ENCODE data around the gene HCN1.
"Not testable (repeated sequence)": the region's sequence is repeated elsewhere in the genome, so short reads cannot be mapped to it uniquely, and the experiment has no call there.

Gene HCN1

DNA sequence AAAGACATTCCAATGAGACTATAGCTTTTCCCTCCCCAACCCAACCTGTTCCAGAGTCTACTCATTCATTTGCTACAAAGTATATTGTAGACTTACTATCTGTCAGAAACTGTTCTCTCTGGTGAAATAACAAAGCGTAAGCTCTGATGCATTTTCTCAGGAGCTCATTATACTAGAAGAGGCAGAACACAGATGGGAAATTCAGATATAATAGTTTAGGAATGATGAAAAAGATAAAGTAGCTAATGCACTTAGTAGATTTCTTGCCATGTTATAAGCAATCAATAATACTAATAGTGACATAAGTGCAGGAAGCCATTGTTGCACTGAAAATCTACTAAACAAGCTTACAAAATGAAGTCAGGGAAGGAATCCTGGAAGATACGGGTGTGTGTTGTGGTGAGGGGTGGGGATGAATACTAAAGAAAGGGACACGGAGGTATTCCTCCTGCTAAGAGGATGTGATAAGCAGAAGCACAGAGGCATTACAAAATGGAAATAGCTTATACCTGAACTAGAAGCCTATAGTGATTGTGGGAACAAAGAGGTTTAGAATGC lies 78.2 kb downstream of the HCN1 start:
- DNase-seq (ENCODE audit: low read depth): no peak

DNA sequence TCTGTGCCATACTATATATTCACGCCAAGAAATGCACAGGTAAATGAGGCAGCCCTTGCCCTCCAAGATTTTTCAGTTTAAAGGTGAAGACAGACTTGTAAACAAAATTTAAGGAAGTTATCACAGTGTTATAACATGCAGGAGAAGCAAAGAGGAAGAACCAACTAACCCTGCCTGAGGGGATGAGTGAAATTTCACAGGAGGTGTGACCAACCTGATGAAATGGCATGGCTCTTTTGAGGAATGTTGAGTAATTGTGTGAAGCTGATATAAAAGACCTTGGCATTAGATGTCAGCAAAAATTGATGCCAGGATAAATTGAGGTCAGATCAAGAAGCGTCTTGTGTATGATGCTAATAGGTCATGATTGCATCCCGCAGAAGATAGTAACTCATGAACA lies 86.5 kb downstream of the HCN1 start:
- DNase-seq (ENCODE audit: low read depth): no peak

DNA sequence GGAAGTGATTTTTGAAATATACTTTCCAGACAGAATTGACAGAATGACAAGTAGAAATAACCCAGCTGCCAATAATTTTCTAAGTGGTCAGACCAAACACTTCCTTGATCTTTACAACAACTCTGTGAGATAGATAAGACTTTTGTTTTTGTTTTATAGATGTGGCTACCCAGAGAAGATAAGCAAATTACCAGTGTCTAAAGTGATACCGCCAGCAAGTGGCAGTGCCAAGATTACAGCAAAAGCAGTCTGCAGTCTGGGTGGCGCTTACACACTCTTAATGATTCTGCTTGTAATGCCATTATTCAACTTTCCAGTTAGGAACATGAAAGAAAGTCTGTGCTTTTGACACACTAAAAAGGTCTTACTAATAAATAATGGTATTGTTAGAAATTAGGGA lies 92.1 kb downstream of the HCN1 start:
- no peak for DNase-seq (ENCODE audit: low read depth)

DNA sequence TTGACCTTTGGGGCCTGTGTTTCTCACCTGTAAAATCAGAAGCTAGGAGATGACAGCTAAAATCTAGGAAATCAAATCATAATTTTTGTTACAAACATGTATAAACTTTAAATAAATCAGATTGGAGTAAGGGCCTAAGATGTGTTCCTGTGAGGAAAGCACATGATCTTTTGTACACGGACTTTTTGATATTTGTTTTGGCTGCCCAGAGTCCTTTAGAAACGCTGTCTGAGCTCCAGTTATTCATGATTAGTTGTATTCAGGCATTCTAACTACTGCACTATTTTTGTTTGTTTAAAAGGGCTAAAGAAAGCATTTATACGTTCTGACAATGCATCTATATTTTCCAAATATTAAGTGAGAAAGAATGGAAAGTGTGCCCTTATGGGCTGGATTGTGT lies 94.8 kb downstream of the HCN1 start:
- no peak for DNase-seq (ENCODE audit: low read depth)

DNA sequence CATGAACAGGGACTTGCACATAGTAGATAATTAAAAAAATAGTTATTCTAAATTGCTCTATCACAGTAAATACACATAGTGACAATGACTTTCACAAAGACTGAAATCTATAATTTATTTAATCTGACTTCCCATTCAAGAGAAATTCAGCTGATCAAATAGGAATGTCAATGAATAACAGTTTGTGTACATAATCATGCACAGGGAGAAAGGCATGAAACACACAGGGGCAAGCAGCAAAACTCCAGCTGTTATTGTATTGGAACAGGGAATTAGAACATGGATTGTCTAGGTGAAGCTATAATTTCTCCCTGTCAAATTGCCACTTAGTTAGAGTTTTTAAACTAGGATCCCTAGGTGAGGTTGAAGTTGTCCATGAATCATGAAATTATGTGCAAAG lies 99.9 kb downstream of the HCN1 start:
- no peak for DNase-seq (ENCODE audit: low read depth)

DNA sequence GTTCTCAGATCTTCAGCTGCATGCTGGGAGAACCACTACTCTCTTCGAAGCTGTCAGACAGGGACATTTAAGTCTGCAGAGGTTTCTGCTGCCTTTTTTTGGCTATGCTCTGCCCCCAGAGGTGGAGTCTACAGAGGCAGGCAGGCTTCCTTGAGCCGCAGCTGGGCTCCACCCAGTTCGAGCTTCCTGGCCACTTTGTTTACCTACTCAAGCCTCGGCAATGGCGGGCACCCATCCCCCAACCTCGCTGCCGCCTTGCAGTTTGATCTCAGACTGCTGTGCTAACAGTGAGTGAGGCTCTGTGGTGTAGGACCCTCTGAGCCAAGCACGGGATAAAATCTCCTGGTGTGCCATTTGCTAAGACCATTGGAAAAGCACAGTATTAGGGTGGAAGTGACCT lies 110.2 kb downstream of the HCN1 start:
- not testable (repeated sequence) for DNase-seq (ENCODE audit: low read depth)

DNA sequence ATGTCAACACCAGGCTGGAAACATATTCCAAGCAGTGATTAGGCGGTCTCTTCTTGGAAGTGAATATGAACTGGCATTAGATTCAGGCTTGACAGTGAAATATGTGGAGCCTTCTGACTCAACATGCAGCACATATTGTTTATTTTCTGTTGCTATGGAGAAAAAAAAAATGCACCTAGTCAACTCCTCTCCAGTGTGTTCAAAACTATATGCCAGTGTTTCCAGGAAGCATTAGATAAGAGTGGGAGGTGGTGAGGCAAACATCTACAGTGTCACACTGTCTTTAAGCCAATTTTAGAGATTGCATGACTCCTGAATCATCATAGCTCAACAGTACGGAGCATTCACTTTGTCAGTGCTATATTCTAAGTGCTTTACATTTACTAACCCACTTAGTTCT lies 117.9 kb downstream of the HCN1 start:
- no peak for DNase-seq (ENCODE audit: low read depth)

DNA sequence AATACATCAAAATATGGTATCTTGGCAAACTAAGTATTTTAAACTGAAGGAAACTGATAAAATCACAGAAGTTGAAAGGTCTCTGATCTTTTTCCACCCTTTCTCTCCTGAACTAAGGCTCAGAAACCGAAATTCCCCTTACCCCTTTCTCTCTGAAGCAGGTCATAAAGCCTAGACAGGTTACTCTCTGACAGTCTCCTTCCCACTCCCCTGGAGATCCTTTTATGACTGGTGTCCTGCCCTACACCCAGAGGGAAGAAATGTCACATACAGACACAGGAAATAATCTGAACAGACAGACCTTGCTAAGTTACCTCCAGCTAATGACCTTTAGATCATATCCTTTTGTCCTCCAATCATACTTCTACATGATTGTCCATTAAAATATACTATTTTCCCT lies 127.4 kb downstream of the HCN1 start:
- DNase-seq (ENCODE audit: low read depth): no peak

DNA sequence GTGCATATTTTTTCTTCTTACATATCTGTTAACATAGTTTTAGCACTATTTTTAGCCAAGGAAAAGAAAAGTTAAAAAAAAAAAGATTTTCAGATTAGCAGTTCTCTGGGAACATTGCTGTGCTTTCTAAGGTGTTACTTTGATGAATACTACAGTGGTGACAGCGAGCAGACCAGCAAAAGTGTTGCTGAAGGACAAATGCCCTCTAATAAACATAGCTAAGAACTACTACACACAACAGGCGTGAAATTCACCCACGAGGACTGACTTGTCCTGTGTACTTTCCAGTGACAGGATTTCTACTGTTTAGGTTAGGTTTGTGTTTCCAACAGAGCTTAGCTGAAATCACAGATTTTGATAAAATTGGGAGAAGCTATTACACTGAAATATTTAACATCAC lies 153.8 kb downstream of the HCN1 start:
- DNase-seq (ENCODE audit: low read depth): no peak

DNA sequence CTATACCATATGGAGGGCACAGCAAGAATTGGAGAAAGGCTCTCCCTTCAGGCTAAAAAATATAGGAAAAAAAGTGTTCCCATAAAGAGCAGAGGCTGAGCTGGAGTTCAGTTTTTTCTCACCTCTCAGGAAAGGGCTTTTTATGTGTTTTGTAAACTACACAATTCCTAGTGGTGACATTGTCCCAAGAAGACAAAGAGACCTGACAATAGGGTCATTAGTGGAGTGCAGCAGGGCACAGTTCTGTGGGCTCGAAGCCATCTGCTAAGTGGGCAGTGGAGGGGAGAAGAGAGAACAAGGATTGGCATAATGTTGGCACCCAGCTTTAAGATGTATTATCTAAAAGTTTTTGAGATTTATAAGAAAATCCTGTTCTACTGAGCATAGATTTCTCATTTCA lies 162.5 kb downstream of the HCN1 start:
- DNase-seq (ENCODE audit: low read depth): no peak

DNA sequence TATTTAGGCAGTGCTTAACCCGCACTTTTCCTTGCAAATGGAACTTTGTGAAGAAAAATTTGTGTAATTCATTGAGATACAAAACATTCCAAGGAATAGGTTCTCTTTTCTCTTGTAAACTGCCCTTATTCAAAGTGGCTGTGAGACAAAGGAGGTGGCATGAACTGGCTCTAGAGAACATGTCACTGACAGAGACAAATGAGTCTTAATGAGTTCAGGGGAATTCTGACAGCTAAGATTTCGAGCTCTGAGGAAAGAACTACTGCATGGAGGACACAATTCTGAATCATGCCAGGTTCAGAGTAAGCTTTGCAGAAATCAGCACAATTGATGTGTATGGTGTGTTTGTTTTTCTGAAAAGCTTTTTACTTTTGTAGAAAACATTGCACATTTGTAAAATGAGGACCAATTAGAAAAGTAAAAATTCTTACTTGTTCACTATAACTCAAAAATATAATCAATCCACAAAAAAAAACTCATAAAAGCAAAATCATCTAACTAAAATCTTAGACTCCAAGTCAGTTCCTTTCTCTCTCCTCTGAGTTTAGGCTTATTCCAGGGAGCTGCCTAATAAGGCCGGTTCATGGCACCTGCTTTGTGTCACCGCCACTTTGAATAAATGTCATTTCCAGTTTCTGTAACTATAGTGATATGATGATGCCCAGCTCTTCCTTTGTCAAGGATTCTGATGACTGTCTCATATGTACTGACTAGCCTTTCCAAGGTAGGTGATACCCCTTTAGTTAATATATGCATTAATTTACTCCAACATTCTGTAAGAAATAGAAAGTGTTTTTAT lies 163.2 kb downstream of the HCN1 start:
- no peak for DNase-seq (ENCODE audit: low read depth)

DNA sequence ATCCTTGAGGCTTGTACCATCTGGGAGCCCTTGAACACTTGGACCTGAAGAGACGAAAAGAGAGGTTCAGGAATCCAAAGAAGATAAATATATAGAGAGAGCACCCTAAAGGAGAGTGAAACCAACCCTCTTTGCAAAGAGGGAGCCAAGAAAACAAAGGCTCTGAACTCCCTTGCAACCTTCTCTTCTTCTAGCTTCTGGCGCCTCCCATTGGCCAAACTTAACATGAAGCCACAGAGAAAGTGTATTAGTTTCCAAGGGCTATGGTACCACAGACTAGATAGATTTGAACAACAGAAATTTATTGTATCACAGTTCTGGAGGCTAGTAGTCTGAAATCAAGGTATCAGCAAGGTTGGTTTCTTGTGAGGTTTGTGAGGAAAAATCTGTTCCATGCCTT lies 175.1 kb downstream of the HCN1 start:
- no peak for DNase-seq (ENCODE audit: low read depth)

DNA sequence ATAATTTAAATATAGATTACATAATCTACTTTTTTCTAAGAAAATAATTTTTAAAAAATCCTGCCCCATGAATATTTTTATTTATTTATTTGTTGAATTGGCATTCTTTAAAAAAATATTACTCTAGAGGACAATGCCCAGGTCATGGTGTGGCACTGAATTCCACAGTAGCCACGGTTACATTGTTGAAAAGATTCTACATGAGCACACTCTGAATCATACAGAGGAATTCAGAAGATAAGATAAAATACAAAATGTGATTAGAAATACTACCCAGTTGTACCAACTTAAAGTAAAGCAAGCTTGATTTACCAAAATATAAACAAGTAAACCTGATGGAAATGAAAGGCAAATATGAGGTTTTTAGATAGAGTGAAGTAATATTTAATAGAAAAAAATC lies 183.7 kb downstream of the HCN1 start:
- DNase-seq (ENCODE audit: low read depth): no peak

DNA sequence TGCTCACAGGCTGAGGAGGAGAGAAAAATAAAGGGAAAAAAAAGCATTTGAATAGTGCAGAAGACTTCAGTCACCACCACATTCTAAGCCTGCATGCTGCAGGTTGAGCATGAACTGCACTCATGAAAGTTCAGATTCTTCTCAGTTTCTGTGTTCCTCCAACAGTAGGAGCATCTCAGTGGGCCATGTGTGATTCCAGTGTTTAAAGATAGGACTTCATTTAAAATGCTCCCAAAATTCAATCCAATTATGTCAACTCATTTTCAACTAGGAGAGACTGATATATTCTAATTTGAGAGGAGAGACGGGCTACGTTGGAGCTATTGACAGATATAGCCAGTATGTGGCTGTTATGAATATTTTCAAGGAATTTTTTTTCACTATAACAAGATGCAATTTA lies 186.8 kb downstream of the HCN1 start:
- DNase-seq (ENCODE audit: low read depth): no peak

DNA sequence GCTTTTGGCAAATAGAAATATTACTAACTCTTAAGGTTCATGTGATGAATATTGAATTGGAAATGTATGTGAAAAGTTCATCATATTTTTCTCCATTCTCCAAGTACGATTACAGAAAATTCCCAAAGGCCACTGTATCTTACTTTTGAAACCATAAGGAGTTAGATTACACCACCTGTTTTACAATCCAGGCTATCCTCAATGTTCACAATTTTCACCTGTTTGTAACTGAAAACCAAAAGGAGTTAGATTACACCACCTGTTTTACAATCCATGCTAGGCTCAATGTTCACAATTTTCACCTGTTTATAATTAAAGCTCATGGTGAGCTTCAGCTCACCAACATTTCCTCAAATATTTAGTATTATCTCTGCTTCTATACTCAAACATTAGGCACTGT lies 188.0 kb downstream of the HCN1 start:
- DNase-seq (ENCODE audit: low read depth): no peak

DNA sequence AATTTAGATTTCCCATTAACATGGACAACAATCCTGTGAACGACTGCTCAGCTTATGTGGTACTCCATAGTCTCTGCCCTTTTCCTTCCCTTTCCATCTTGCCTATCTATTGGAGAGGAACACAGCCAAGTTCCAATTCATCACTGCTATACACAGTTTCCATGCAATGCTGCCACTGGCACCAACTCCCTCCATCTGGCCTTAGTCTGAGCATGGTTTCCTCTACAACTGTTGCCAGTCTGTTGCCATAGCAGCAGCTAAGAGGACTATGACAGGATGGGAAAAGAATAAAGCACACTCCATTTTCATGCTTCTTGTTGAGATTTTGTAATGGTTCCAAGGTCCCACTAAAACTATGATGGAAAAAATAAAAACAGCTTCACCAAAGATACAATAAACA lies 189.0 kb downstream of the HCN1 start:
- DNase-seq (ENCODE audit: low read depth): no peak

DNA sequence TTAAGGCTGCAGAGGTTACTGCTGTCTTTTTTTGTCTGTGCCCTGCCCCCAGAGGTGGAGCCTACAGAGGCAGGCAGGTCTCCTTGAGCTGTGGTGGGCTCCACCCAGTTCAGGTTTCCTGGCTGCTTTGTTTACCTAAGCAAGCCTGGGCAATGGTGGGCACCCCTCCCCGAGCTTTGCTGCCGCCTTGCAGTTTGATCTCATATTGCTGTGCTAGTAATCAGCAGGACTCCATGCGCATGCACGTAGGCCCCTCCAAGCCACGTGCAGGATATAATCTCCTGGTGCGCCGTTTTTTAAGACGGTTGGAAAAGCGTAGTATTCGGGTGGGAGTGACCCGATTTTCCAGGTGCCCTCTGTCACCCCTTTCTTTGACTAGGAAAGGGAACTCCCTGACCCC lies 197.2 kb downstream of the HCN1 start:
- not testable (repeated sequence) for DNase-seq (ENCODE audit: low read depth)

DNA sequence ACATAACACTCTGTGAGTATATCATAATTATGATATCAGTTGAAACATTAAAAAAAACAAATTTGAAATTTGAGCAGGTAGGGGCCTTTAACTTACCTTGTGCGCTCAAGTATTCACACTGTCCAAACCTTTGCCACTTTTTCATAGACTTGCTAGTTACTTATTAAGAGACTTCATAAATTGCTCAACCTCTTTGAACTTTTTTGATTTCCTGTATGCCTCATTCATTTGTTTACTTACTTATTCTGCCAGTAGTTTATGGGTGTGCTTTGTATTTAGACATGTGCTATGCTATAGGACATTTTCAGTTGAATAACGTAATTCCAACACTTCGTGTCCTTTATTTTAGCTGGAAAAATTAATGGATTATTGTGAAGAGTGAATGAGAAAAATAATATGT lies 204.8 kb downstream of the HCN1 start:
- DNase-seq (ENCODE audit: low read depth): no peak

DNA sequence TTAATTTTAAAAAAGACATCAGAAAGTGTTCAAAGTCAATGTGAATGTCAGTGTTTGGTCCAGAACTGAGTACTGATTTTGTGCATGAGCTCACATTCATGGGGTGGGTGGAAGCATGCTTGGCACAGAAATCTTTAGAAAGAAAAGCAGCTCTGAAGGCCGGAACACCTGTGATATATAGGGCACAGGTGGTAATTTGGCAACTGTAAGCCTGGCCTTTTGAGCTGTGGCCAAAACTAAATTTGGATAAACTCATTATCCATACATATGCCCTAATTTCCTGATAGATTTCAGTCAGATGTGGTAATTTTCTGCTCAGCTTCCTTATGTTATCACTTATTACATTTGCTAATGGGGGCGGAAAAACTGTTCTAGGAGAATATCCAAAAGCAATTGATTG lies 211.4 kb downstream of the HCN1 start:
- no peak for DNase-seq (ENCODE audit: low read depth)

DNA sequence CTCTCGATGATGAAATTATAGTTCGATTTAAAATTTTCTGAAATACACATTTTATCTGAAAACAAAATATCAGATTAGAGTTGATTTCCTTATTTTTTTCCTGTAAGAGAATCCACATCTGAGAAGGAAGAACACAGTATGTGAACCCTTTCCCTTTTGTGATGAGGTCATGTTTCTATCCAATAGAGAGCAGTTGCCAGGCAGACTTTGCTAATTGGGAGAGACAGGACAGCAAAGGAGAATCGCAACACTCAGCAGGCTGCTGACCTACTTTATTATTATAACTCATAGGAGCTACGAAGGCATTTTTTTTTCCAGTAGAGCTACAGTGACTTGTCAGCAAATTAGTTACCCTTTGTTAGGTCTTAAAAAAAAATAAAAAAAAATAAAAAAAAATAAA lies 242.1 kb downstream of the HCN1 start:
- DNase-seq (ENCODE audit: low read depth): peak; percentile 0

DNA sequence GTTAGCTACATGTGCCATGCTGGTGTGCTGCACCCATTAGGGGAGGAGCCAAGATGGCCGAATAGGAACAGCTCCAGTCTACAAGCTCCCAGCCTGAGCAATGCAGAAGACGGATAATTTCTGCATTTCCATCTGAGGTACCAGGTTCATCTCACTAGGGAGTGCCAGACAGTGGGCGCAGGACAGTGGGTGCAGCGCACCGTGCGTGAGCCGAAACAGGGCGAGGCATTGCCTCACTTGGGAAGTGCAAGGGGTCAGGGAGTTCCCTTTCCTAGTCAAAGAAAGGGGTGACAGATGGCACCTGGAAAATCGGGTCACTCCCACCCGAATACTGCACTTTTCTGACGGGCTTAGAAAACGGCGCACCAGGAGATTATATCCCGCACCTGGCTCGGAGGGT lies 251.3 kb downstream of the HCN1 start:
- not testable (repeated sequence) for DNase-seq (ENCODE audit: low read depth)

DNA sequence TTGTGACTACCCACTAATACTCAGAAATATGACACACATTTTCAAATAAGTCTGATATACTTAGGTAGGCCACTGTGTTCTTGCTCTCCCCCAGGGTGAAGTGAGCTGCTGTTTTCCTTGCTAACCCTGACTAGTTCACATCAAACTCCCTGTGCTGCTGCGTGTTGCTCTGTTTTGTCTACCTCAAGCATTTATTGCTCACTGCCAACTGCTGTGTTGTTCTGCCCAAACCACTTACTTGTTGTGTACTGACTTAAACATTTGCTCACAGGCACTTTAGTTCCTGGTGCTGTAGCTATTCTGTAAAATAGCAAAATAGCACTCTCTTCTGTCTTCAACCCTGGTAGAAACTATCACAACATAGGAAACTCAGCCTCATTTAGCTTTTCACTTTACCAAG lies 255.7 kb downstream of the HCN1 start:
- DNase-seq (ENCODE audit: low read depth): no peak

DNA sequence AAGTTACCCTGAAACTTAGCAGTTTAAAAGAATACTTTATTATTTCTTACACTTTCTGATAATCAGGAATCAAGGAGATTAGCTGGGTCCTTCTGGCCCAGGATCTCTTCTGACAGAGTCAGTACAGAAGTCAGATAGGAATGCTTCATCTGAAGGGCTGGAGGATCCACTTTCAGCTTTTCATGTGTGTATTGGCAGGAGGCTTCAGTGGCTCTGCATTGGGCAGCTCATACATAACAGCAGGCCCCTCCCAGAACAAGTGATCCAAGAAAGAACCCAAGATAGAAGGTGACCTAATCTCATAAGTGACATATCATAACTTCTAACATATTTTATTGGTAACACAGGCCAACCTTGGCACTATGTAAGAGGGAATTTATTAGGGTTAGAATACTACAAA lies 258.4 kb downstream of the HCN1 start:
- no peak for DNase-seq (ENCODE audit: low read depth)

DNA sequence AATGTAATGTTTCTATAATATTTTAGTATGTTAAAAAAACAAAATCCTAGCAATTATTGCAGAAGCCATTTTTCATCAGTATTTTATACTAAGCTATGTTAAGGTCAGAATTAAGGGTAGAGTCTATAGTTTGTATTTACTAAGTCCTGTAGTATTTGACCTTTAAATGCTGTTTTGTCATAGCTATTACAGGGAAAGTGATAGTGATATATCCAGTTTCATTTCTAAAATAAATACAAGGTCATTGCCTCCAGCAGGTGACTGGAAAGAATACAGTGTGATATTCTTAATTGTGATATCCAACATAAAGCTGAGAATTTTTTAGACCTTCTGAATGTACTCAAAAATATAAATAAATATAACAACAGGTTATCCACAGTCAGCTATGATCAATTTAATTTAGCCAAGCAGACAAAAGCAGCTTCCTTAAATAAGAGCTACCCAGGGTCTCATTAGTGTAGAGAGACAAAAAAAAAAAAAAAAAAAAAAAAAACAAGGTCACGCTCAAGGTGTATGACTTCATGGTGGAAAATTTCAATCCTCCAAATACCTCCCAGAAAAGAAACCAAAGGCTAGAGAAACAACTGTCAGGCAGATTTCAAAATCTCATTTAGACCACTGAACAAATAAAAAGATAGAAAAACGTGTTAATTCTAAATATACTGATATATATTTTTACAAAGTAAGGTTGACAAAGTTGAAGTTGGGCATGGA lies 278.7 kb downstream of the HCN1 start:
- no peak for DNase-seq (ENCODE audit: low read depth)
